ENCODE measurements around the gene STC2. TPM values are rescaled to one million over a fixed set of nuclear protein-coding genes. Genes with fewer than 3 reads are reported as not detected.

Gene STC2
- polyA plus RNA-seq, 1 donor (not counting 4 experiments of a cell fraction or from before 2014, with no cell fraction given), result 4.3 TPM

DNA sequence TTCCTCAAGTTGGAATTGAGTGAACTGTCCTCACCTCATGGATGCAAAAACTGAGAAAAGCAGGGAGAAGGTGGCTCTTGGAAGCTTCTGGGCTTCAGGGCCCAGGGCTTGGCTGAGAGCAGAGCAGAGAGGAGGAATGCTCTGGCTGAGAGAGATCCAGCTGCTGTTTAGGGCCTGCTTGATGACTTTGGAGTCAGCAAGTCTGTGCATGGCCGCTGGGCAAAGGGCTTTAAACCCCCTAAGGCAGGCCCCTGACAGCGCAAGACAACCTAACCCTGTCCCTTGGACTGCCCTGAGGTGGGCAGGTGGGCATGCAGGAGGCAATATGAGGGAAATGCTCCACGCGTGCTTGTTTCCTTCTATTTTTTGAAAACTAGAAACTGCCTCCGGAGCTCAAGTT, 8.6 kb downstream of the STC2 start:
- Histone ChIP-seq H2AFZ (ENCODE audit: control insufficient read depth, low read length) (no peak overlapping the region), H3K9me1 (ENCODE audit: control insufficient read depth, extremely low read depth, insufficient read depth, low read length) (no peaks in the 10 kb centered on the region), H3K4me3 (ENCODE audit: control insufficient read depth in 2 of 3, extremely low read depth in 1 of 3, insufficient read depth in 2 of 3, low read depth in 1 of 3, low read length in 3 of 3) (no peak overlapping the region), H3K36me3 (ENCODE audit: control insufficient read depth in 2 of 2, extremely low read depth in 1 of 2, insufficient read depth in 2 of 2, low read length in 2 of 2) (peaks cover 0 to 13% of the 10 kb centered on the region in 2 experiments), H3K9me3 (ENCODE audit: control insufficient read depth, low read depth, low read length) (no peaks in the 10 kb centered on the region), H3K4me1 (ENCODE audit: control insufficient read depth, extremely low read depth, insufficient read depth, low read length) (peaks cover 15% of the 10 kb centered on the region), H4K20me1 (ENCODE audit: control insufficient read depth, extremely low read depth, insufficient read depth, low read length) (peaks cover under 1% of the 10 kb centered on the region), H3K27ac (ENCODE audit: control insufficient read depth, insufficient read depth, low read length) (no peak overlapping the region), H3K27me3 (ENCODE audit: control insufficient read depth, extremely low read depth, insufficient read depth, low read length) (no peaks in the 10 kb centered on the region), H3K79me2 (ENCODE audit: control insufficient read depth, insufficient read depth, low read length) (no peaks in the 10 kb centered on the region), H3K4me2 (ENCODE audit: control insufficient read depth, extremely low read depth, insufficient read depth, low read depth, low read length) (no peak overlapping the region), H3K9ac (ENCODE audit: control insufficient read depth, extremely low read depth, insufficient read depth, low read length) (no peak overlapping the region)
- no peak for TF ChIP-seq CTCF (optimal IDR thresholded peaks at IDR 0.05 in 1 of 3, IDR thresholded peaks at IDR 0.05 in 1 of 3, conservative IDR thresholded peaks at IDR 0.05 in 1 of 3; ENCODE audit: extremely low read depth in 1 of 3, insufficient read depth in 2 of 3, low read length in 3 of 3)
- no peak for TF ChIP-seq EZH2 (IDR thresholded peaks at IDR 0.05; ENCODE audit: low read length)
- dilution Hi-C loops (cut with MboI; ENCODE audit: extremely low pct_ligation_motif_present, low sequenced_read_pairs), result no loop called here
- DNase-seq (ENCODE audit: low read depth, low spot score) (no peak), FAIRE-seq (no peak)

DNA sequence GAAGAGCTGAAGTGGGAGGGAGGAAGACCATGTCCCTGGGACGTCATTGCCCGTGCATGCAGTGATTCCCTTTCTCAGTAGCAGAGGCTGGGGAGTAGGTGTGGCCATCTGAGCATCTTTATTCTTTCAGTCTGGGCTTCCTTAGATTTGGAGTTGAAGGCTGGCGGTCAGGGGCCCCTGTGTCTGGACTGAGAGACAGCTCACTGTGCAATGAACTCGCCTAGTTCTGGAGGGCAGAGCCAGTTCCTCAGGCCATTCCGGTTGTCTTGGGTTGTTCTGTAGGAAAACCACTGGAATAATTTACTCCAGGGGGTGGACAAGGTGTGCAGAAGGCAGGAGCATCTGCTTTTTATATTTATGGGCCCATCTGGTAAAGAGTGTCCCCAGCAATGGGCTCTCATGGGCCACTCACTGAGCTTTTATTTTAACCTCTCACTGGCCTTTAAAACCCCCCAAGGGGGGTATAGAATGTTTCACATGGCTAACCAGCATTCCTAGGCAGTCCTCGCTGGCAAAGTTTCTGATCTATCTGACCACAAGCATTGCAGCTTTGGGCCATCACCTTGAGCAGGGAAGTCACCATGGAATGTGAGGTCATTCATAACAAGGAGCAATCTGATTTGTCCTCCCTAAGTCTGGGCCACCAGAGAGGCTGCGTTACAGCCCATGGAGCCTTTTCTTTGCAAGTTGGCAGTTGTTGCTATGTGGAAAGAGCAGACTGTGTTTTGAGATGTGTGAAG, 9.2 kb downstream of the STC2 start:
- peaks cover 9% of the 10 kb centered on the region for H3K4me1 ChIP-seq (ENCODE audit: control insufficient read depth, extremely low read depth, insufficient read depth, low read length)
- peaks cover 0 to 13% of the 10 kb centered on the region in 2 experiments for H3K36me3 ChIP-seq (ENCODE audit: control insufficient read depth in 2 of 2, extremely low read depth in 1 of 2, insufficient read depth in 2 of 2, low read length in 2 of 2)
- no peaks in the 10 kb centered on the region for H3K9me1 ChIP-seq (ENCODE audit: control insufficient read depth, extremely low read depth, insufficient read depth, low read length)
- FAIRE-seq (no peak), DNase-seq (ENCODE audit: low read depth, low spot score) (no peak)
- no peaks in the 10 kb centered on the region for H3K79me2 ChIP-seq (ENCODE audit: control insufficient read depth, insufficient read depth, low read length)
- no peak overlapping the region for H3K9ac ChIP-seq (ENCODE audit: control insufficient read depth, extremely low read depth, insufficient read depth, low read length)
- H3K27me3 ChIP-seq (ENCODE audit: control insufficient read depth, extremely low read depth, insufficient read depth, low read length), result no peaks in the 10 kb centered on the region
- H3K9me3 ChIP-seq (ENCODE audit: control insufficient read depth, low read depth, low read length), result no peaks in the 10 kb centered on the region
- H4K20me1 ChIP-seq (ENCODE audit: control insufficient read depth, extremely low read depth, insufficient read depth, low read length), result no peaks in the 10 kb centered on the region
- no peak overlapping the region for H3K4me3 ChIP-seq (ENCODE audit: control insufficient read depth in 2 of 3, extremely low read depth in 1 of 3, insufficient read depth in 2 of 3, low read depth in 1 of 3, low read length in 3 of 3)
- dilution Hi-C loops (cut with MboI; ENCODE audit: extremely low pct_ligation_motif_present, low sequenced_read_pairs), result no loop called here
- no peak overlapping the region for H2AFZ ChIP-seq (ENCODE audit: control insufficient read depth, low read length)
- H3K4me2 ChIP-seq (ENCODE audit: control insufficient read depth, extremely low read depth, insufficient read depth, low read depth, low read length), result no peak overlapping the region
- no peak overlapping the region for H3K27ac ChIP-seq (ENCODE audit: control insufficient read depth, insufficient read depth, low read length)
- TF ChIP-seq CTCF (optimal IDR thresholded peaks at IDR 0.05 in 1 of 3, IDR thresholded peaks at IDR 0.05 in 1 of 3, conservative IDR thresholded peaks at IDR 0.05 in 1 of 3; ENCODE audit: extremely low read depth in 1 of 3, insufficient read depth in 2 of 3, low read length in 3 of 3) (no peak), EZH2 (IDR thresholded peaks at IDR 0.05; ENCODE audit: low read length) (no peak)

Data from keratinocyte (primary cell).